SKM-1 (cell line): ENCODE measurements around the gene TRIM65.
A peak's percentile ranks its signal among the peaks of the same experiment; 100 is the strongest.

Experiments
- DNase-seq: peaks from one replicate; lab custom pipeline; 2025; ENCODE audit not compliant: unreplicated experiment; lab: John Stamatoyannopoulos, UW

Gene TRIM65, protein sequence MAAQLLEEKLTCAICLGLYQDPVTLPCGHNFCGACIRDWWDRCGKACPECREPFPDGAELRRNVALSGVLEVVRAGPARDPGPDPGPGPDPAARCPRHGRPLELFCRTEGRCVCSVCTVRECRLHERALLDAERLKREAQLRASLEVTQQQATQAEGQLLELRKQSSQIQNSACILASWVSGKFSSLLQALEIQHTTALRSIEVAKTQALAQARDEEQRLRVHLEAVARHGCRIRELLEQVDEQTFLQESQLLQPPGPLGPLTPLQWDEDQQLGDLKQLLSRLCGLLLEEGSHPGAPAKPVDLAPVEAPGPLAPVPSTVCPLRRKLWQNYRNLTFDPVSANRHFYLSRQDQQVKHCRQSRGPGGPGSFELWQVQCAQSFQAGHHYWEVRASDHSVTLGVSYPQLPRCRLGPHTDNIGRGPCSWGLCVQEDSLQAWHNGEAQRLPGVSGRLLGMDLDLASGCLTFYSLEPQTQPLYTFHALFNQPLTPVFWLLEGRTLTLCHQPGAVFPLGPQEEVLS

DNA sequence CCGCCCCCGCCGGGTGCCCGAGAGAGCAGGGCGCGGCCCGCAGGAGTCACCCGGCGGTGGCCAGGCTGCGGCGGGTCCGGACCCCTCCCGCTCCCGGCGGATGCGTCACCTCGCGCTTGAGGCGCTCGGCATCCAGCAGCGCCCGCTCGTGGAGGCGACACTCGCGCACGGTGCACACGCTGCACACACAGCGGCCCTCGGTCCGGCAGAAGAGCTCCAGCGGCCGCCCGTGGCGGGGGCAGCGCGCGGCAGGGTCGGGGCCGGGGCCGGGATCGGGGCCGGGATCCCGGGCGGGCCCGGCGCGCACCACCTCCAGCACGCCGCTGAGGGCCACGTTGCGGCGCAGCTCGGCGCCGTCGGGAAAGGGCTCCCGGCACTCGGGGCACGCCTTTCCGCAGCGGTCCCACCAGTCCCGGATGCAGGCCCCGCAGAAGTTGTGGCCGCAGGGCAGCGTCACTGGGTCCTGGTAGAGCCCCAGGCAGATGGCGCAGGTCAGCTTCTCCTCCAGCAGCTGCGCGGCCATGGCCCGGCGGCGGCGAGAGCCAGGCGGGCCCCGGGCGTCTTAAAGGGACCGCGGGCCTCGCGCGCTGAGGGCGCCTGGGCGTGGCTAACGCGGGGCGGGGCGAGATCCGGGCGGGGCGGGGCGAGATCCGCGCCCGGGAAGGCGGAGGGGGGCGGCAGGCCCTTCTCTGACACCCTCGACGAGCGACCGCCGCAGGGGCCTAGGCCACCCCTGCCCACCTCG is at the start of gene TRIM65:
Gene TRIM65, minus strand, starts transcription at position 537 of the 745 bp plus-strand sequence. Its CDS starts 14 bp downstream, at position 523.
- peak; percentile 59 for DNase-seq

DNA sequence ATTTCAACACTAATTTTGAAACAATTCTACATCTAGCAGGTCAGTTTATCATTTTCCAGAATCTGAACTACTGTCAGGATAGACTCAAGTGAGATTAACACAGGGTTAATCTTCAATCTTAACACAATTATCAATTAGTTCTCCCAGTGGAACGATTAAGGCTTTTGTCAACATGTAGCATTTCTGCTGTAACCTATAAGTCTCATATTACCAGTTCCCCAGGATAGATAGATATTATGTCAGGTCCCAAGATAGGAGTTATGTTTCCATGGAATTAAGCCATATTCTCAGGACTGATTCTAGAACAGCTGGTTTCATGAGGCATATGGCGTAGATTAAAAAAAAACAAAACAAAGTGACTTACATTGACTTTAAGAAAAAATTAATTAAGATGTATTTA is 48.5 kb upstream of the TRIM65 start:
- no peak for DNase-seq

DNA sequence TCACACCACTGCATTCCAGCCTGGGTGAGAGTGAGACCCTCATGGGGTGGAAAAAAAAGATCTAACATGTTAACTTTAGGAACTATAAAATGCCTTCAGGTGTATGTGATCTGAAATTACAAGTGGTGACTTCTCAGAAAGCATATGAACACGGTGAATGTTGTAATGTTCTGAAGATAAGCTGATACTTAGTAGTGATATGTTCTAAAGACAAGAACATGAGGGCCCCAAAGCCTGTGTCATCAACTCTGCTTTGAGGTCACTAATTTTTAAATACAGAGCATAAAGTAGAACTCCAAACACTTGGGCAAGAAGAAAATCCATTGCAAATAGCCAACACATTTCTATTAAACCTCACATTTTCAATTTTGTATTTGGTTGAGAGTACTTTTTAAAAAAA is 46.7 kb upstream of the TRIM65 start:
- DNase-seq = no peak

DNA sequence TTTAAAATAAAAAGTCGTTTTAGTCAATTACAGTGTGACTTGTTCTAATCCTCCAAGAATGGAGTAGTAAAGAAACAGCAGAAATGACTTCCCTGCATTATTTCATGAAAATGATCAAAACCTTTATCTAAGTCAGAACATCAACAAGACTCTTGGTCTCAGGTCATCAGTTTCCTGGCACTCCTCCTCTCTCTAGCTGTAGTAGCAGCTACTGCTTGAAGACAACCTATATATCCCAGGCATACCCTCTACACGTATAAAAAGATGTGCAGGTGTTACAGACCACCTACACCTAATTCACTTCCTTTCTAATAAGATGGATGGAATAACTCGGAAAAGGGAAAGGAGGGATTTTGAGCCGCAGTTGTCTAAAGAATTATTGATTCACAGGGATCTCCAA is 45.7 kb upstream of the TRIM65 start:
- DNase-seq = no peak

DNA sequence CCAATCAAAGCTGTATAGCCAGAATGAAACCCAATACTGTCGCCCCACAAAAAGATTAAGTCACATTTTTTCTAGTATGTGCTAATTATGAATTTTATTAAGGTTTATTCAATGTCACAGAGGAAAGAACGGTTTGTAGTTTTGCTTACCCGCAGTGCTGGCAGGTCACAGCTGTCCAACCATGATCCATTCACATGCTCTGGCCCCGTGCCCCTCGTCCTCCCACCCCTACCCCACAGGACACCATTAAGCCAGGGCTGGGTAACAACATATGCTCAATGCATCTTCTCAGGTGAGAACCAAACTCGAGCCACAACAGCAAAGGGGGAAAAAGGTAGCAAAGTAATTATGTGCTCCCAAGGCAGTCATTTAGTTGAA is 44.7 kb upstream of the TRIM65 start:
- DNase-seq = no peak

DNA sequence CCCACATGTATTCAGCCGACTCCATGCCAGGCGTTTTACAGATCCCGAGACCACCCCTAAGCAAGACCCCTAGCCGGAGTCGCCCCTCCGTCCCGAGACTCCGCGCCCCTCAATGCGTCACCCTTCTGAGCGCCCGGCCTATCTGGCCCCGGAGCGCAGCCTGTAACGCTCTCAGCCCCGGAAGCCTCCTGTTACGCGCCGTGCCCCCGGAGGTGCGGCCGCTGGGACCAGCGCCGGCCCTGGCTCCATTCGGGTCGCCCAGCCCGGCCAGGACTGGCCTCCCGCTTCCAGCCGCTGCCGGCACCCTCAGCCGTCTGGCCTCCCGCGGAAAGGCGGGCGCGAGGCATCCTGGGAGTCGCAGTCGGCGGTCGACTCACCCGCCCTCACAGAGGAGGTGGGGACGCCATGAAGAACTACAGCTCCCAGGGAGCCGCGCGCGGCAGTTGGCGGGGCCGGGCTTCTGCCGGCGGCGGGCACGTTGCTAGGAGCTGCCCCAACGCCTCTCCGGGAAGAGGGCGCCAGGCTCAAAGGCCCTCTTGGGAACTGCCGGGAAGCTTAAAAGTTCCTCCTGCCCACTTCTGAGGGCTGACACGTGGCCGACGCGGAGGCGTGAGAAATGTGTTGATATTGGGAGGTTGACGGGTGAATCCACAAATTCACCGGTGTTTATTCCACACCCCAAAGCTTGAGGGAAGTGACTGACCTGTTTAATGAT is 44.1 kb upstream of the TRIM65 start, which contains the start of gene FBF1:
Gene FBF1, minus strand, starts transcription at position 316 of the 715 bp plus-strand sequence. CDS start 2,893 bp downstream, outside the sequence.
- peak; percentile 89 for DNase-seq

DNA sequence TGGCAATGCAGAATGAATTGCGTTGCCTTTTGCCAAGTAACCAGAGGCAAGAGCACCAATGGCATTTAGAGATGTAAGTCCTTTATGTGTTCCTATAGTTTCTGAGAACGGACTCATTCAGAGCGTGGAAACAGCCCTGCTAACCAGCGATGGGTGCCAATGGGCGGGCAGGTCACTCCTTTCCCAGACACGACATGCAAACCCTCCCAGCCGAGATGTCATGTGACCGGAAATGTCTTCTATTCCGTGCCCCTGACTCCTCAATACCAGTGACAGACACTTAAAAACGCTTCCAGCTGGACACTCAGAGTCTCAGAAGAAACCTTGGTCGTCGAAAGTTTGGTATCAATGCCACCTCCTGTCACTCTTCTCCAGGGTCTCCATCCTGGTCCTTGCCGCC is 40.9 kb upstream of the TRIM65 start:
- DNase-seq = no peak

DNA sequence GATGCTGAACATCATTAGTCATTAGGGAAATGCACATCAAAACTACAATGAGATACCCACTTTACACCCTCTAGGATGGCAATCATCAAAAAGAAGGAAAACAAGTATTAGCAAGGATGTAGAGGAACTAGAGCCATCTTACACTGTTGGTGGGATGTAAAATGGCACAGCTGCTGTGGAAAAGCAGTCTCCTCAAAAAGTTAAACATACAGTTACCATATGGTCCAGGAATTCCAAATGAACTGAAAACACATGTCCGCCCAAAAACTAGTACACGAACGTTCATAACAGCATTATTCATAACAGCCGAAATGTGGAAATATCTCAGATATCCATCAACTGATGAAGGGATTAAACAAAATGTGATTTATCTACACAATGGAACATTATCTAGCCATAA is 37.1 kb upstream of the TRIM65 start:
- no peak for DNase-seq

DNA sequence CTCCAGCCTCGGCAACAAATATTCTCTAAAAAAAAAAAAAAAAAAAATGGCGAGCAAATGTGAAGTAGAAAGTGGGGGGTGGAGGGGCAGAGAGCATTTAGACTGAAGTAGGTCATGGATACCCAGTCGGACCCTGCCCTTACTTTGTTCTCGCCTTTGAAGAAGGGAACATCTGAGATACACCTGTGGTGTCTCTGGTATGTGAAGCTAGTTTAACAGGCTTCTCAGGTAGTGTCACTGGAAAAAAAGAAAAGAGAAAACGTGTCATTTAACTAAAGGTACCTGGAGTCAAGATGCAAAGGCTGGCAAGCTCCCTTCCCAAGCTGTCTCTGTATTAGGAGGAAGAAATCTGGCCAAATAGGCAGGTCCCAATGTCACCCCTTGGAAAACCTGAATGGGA is 36.1 kb upstream of the TRIM65 start:
- DNase-seq = no peak

DNA sequence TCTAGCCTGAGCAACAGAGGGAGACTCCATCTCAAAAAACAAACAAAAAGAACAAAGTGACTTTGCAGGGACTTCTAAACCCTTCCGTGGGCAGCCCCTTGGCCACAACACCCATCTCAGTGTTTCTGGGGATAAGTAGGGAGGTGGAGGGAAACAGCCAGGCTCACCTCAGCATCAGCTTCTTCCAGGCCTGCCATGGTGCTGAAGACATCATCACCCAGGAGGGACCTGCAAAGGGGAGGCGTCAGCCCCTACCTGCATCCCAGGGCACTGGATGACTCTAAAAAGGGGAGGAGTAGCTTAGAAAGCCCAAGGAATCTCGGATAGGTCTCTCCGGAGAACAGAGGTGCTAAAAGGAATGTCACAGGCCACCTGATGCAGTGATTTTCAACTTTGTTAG is 34.3 kb upstream of the TRIM65 start:
- DNase-seq = no peak

DNA sequence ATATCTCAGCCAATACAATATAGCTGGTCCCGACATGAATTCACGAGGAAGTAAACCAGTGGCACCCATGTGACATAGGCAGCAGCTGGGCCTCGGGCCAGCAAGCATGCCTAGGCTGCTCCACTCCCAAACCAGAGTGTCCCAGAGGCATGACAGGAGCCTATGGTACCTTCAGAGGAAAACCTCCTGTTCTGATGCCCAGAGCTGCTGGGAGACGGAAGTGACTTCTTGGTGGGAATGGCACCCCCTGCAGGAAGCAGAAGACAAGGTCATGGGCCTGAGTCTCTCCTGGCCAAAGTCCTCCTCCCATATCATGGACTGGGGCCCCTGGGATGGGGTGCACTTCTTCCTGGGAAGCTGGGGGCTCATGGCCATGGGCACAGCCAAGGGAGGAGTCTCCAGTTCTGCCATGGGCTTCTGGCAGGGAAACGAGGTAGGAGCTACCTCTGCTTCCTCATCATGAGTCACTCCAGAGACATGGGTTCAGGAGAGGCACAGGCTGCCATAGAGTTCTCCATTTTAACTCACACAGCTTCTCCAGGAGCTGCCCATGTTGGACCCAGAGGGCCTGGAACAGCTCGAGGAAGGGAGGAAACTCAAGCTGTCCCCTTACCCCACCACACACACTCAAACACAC is 30.7 kb upstream of the TRIM65 start:
- DNase-seq = peak; percentile 28

DNA sequence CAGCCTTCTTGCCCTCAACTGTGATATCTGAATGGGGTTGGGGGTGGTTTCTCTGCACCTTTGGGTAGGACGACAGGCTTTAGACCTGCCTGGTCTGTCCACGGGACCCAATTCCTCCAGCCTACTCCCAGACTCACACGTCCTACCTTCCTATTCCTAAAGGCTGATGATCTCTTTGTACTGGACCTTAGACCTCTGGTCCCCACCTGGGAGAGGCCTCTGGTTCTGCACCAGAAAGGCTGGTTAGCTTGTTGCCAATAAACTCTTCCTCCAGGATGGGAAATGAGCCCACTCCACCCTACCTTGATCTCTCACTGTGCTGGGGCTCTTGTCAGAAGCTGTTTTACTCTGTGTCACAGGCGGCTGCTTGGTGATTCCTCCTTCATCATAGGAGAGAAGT is 29.7 kb upstream of the TRIM65 start:
- DNase-seq = no peak

DNA sequence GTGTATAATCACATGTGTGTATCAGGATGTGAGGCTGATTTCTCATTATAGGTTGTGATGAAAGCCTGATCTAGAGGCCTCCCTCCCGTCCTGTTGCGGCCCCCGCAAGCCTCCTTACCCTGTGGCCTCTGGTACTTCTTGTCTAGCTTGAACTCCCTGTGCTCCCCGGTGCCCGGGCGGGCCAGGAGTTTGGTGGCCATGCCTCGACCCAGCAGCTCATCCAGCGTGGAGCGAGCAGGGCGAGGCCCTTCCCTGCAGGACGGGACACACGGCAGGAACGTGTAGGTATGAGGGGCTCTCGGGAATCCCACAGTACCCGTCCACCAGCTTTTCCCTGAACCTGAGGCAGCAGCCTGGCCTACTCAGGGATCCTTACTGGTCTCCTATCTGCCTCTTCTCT is 29.2 kb upstream of the TRIM65 start:
- no peak for DNase-seq

DNA sequence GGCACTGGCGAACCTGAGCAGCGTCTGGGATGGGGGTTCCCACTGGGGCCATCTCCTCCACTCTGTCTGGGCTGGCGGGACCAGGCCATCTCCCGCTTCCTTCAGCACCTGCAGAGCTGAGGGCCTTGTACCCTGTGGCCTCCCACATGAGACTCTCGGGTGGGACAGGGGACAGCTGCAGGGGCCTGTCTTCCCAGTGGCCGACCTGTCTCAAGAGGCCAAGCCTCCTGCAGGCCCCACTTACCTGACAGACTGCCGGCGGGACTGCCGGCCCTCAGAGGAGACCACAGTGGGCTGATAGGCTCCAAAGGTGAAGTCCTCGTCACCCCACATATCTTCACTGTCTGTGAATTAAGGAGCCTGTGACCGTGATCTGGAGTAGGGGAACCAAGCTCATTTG is 28.4 kb upstream of the TRIM65 start:
- DNase-seq = no peak

DNA sequence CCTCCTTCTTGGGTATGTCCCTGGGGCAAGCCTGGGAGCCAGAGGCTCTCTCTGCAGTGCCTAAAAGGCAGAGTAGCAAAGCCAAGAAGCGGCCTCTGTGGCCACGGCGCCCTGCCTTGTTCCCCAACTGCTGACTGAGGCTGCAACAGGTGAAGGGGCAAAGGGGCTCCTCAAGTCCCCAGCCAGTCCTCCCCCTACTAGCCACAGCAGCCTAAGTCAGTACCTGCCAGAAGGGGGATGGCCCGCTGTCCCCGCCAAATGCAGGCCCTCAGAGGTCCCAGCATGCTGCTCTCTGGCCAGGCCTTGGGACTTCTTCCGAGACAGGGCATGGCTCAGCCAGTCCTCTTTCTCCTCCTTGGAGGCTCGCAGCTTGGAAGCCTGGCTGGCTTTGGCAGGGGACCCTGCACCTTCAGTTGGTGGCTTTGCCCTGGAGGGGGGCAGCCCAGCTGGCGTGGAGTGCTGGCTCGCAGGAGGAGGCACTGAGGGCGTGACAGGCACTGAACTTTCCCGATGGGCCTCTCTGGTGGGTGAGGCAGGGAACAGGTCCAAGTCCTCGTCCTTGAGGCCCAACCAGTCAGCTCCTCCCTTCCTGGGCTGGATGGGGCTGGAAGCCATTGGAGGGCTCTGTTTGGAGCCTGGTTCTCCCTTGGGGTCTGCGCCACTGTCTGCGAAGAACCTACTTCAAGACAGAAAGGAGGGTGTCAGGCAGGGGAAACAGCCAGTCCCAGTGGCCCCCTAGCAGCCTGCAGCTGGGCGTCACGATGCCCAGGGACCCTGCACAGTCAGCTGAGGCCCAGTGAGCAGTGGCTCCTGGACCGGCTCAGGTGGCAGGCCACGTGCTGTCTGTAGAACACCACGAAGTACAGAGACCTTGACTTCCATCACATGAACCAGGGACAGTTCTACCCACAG is 26.5 kb upstream of the TRIM65 start:
- no peak for DNase-seq

DNA sequence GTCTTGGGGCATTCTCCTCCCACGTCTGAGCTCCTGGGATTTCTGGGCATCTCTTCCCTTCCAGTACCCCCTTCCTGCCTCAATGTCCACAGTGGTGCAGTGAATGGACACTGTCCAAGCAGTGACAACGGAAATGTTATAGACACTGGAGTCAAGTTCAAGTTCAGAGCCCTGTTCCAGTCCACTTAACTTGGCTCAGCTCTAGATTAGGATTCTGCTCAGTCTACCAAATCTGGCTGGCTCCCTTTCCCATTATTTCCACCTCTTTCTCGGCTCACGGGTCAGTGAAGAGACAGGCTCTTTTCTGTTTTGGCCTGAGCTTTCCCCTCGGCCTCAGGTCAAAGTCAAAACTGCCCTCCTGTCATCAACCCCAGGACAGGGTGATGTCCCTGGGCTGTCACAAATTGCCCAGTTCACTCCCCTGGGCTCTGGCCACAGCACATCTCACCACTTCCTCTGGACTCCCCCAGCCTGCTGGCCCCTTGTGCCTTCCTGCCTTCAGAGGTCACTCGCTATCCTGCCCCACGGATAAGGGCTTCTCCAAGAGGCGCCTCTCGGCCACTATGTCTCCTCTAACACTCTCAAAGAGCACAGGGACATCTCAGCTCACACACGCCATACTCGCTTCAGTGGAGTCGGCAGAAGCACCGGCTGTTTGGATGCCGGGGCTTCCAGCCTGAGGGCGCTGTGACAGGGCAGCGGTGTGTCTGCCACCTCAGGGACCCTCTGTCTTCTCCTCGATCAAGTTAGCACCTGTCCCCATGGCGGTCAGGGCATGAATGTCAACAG is 25.6 kb upstream of the TRIM65 start:
- no peak for DNase-seq

DNA sequence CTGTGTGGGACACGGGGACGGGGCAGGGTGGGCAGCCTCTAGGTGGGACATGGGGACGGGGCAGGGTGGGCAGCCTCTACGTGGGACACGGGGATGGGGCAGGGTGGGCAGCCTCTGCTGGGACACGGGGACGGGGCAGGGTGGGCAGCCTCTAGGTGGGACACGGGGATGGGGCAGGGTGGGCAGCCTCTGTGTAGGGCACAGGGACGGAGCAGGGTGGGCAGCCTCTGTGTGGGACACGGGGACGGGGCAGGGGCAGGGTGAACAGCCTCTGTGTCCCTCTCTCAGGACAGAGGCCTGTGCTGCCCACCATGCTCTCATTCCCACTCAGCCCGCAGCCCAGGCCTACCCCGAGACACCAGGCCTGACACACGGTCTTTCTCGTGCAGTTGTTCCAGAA is 24.8 kb upstream of the TRIM65 start:
- DNase-seq = no peak

DNA sequence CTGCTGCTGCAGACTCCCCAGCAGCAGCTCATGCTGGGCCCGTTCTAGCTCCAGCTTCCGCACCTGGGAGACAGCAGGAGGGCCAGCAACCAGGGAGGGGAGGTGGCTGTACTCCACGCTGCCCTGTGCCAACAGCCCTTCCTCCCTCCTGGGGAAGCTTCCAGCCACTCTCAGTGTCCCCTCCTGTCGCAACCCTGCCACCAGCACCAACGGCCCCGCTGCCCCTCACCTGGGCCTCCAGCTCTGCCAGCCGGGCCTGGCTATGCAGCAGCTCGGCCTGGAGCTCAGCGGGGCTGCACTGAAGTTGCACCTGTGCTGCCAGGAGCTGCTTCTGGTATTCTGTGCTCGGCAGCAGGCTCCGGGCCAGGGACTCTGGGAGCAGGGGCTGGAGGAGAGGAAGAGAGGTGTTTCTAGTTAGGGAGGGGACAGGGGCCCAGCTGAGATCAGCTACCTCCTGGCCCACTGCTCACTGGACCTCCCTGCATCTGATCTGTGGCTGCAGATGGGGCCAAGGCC is 23.4 kb upstream of the TRIM65 start:
- DNase-seq = no peak

DNA sequence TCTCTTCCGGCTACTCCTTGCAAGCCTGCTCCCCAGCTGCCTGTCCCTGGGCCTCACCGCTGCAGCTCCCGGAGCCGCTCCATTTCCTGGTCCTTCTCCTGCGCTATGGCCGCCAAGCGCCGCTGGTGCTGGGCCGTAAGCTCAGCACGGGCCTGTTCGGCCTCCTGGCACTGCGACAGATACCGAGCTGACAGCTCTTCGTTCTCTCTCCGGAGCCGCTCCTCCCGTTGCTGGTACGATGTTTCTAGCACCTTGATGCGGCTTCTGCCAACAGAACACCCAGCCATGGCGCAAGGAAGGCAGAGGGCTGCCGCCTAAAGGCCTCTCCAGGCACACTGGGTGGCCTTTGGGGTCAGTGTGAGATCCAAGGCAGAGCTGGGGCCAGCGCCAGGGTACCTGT is 22.9 kb upstream of the TRIM65 start:
- DNase-seq = no peak
